ENCODE data around the gene MEGF9. TPM values are rescaled to one million over a fixed set of nuclear protein-coding genes. Genes with fewer than 3 reads are reported as not detected.

MEGF9 gene
- total RNA-seq, 1 donor from 2014 or later, result 17.7 TPM

- FAIRE-seq (no peak), DNase-seq (ENCODE audit: low read depth) (no peak)
- H3K4me3 ChIP-seq (ENCODE audit: insufficient read depth, low read depth, low read length), result no peak overlapping the region
- H4K20me1 ChIP-seq (ENCODE audit: insufficient read depth, low read length), result no peaks in the 10 kb centered on the region
- H2AFZ ChIP-seq (ENCODE audit: low read depth, low read length), result no peak overlapping the region
- H3K36me3 ChIP-seq (ENCODE audit: insufficient read depth, low read length), result no peaks in the 10 kb centered on the region
- Mint-ChIP-seq H3K4me1 (ENCODE audit: low read depth, unreplicated experiment) (peaks cover 15% of the 10 kb centered on the region), H3K4me3 (ENCODE audit: unreplicated experiment) (no peak overlapping the region), H3K27me3 (ENCODE audit: low read depth, unreplicated experiment) (no peaks in the 10 kb centered on the region), H3K27ac (ENCODE audit: unreplicated experiment) (no peak overlapping the region), H3K9me3 (ENCODE audit: unreplicated experiment) (no peaks in the 10 kb centered on the region), H3K36me3 (ENCODE audit: low read depth, unreplicated experiment) (no peaks in the 10 kb centered on the region)
- no peak for TF ChIP-seq EZH2 (IDR thresholded peaks at IDR 0.05; ENCODE audit: insufficient read depth, low read length)
- TF ChIP-seq CTCF (IDR thresholded peaks at IDR 0.05; ENCODE audit: insufficient read depth, low read depth, low read length), result no peak
- H3K9me3 ChIP-seq (ENCODE audit: insufficient read depth, low read depth, low read length), result no peaks in the 10 kb centered on the region
- no peak overlapping the region for H3K27ac ChIP-seq (ENCODE audit: low read depth, low read length)
- H3K9ac ChIP-seq (ENCODE audit: low read length), result no peak overlapping the region
- H3K27me3 ChIP-seq (ENCODE audit: insufficient read depth, low read length), result no peaks in the 10 kb centered on the region
- no peaks in the 10 kb centered on the region for H3K4me1 ChIP-seq (ENCODE audit: insufficient read depth, low read length)
- peaks cover 6% of the 10 kb centered on the region for H3K79me2 ChIP-seq (ENCODE audit: insufficient read depth, low read length)
- no peak overlapping the region for H3K4me2 ChIP-seq (ENCODE audit: low read length)
These were observed 13.0 kb downstream of the MEGF9 start for GRCh38 chr9:120701248-120701647.

DNA sequence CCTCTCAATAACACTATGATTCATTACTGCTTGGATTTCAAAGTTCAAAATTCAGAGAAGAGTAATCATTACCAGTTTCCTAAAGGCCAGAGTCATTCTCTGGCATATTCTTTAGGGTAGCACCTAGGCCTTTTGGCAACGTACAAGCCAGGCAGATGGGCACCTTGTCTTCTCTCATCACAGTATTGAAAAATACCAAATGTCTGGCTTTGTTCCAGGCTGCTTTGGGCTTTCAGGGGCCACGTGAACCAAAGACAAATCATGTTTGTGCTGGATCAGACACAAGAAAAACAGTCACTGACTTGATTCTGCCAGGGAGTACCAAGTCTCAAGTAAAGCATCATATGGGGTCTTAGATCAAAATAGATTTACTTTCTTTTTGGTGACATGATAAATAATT, 15.5 kb downstream of the MEGF9 start:
- FAIRE-seq, result no peak
- TF ChIP-seq CTCF (IDR thresholded peaks at IDR 0.05; ENCODE audit: insufficient read depth, low read depth, low read length), result no peak
- TF ChIP-seq EZH2 (IDR thresholded peaks at IDR 0.05; ENCODE audit: insufficient read depth, low read length), result no peak
- H3K9me3 Mint-ChIP-seq (ENCODE audit: unreplicated experiment), result no peaks in the 10 kb centered on the region
- no peak overlapping the region for H3K27ac Mint-ChIP-seq (ENCODE audit: unreplicated experiment)
- Histone ChIP-seq H3K4me3 (ENCODE audit: insufficient read depth, low read depth, low read length) (no peak overlapping the region), H3K27me3 (ENCODE audit: insufficient read depth, low read length) (no peaks in the 10 kb centered on the region), H2AFZ (ENCODE audit: low read depth, low read length) (no peak overlapping the region), H3K4me2 (ENCODE audit: low read length) (no peak overlapping the region), H3K27ac (ENCODE audit: low read depth, low read length) (no peak overlapping the region), H4K20me1 (ENCODE audit: insufficient read depth, low read length) (no peaks in the 10 kb centered on the region), H3K79me2 (ENCODE audit: insufficient read depth, low read length) (peaks cover 6% of the 10 kb centered on the region), H3K36me3 (ENCODE audit: insufficient read depth, low read length) (peaks cover 3% of the 10 kb centered on the region), H3K9ac (ENCODE audit: low read length) (no peak overlapping the region), H3K4me1 (ENCODE audit: insufficient read depth, low read length) (no peaks in the 10 kb centered on the region), H3K9me3 (ENCODE audit: insufficient read depth, low read depth, low read length) (no peaks in the 10 kb centered on the region)
- H3K27me3 Mint-ChIP-seq (ENCODE audit: low read depth, unreplicated experiment), result no peaks in the 10 kb centered on the region
- no peak overlapping the region for H3K4me3 Mint-ChIP-seq (ENCODE audit: unreplicated experiment)
- DNase-seq (ENCODE audit: low read depth), result no peak
- peaks cover 25% of the 10 kb centered on the region for H3K4me1 Mint-ChIP-seq (ENCODE audit: low read depth, unreplicated experiment)
- no peaks in the 10 kb centered on the region for H3K36me3 Mint-ChIP-seq (ENCODE audit: low read depth, unreplicated experiment)

GRCh38 chr9:120697448-120697847, 16.8 kb downstream of the MEGF9 start:
- Mint-ChIP-seq H3K36me3 (ENCODE audit: low read depth, unreplicated experiment) (no peaks in the 10 kb centered on the region), H3K4me1 (ENCODE audit: low read depth, unreplicated experiment) (peaks cover 31% of the 10 kb centered on the region), H3K9me3 (ENCODE audit: unreplicated experiment) (no peaks in the 10 kb centered on the region), H3K4me3 (ENCODE audit: unreplicated experiment) (no peak overlapping the region), H3K27me3 (ENCODE audit: low read depth, unreplicated experiment) (no peaks in the 10 kb centered on the region), H3K27ac (ENCODE audit: unreplicated experiment) (no peak overlapping the region)
- H3K4me2 ChIP-seq (ENCODE audit: low read length), result no peak overlapping the region
- H3K9ac ChIP-seq (ENCODE audit: low read length), result no peak overlapping the region
- no peak overlapping the region for H2AFZ ChIP-seq (ENCODE audit: low read depth, low read length)
- H4K20me1 ChIP-seq (ENCODE audit: insufficient read depth, low read length), result no peaks in the 10 kb centered on the region
- no peaks in the 10 kb centered on the region for H3K9me3 ChIP-seq (ENCODE audit: insufficient read depth, low read depth, low read length)
- no peak for TF ChIP-seq CTCF (IDR thresholded peaks at IDR 0.05; ENCODE audit: insufficient read depth, low read depth, low read length)
- H3K36me3 ChIP-seq (ENCODE audit: insufficient read depth, low read length), result peaks cover 3% of the 10 kb centered on the region
- no peaks in the 10 kb centered on the region for H3K27me3 ChIP-seq (ENCODE audit: insufficient read depth, low read length)
- H3K4me1 ChIP-seq (ENCODE audit: insufficient read depth, low read length), result peaks cover 6% of the 10 kb centered on the region
- no peak overlapping the region for H3K4me3 ChIP-seq (ENCODE audit: insufficient read depth, low read depth, low read length)
- H3K79me2 ChIP-seq (ENCODE audit: insufficient read depth, low read length), result peaks cover 7% of the 10 kb centered on the region
- DNase-seq (ENCODE audit: low read depth) (no peak), FAIRE-seq (no peak)
- no peak overlapping the region for H3K27ac ChIP-seq (ENCODE audit: low read depth, low read length)

Measured in astrocyte (in vitro differentiated cells and primary cell).